Measurements from ENCODE around the gene CACNB4. TPM values are rescaled to one million over a fixed set of nuclear protein-coding genes. Genes with fewer than 3 reads are reported as not detected.

CACNB4 gene
- total and polyA plus RNA-seq, 10 donors, result 0.14 to 5.1 (median 1.6) TPM

DNA sequence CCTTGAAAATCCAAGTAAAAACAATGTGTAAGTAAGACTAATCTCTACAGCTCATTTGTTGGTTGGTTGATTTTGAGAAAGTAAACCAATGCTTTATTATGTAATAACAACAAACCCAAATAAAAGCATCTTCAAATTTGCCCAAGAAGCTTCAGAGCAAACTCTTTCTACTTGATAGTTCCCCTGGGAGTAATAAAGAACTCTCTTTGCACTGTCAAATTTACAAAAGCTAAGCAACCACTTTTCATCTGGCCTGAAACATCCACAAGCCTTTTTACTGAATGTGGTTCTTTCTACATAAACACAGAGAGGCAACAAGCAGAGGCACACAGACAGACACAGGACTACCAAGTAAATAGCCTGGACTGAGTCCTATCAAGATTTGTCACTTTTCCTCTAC is 28.8 kb upstream of the CACNB4 start:
- intact Hi-C loops (cut with DNase I; ENCODE audit: low total_unique reads), result no loop called here
- H3K4me1 ChIP-seq, result no peaks in the 10 kb centered on the region
- H3K9me3 ChIP-seq, result no peaks in the 10 kb centered on the region
- H3K4me3 ChIP-seq, result no peak overlapping the region
- TF ChIP-seq POLR2A (IDR thresholded peaks at IDR 0.05), result no peak
- TF ChIP-seq, protein P1, sequence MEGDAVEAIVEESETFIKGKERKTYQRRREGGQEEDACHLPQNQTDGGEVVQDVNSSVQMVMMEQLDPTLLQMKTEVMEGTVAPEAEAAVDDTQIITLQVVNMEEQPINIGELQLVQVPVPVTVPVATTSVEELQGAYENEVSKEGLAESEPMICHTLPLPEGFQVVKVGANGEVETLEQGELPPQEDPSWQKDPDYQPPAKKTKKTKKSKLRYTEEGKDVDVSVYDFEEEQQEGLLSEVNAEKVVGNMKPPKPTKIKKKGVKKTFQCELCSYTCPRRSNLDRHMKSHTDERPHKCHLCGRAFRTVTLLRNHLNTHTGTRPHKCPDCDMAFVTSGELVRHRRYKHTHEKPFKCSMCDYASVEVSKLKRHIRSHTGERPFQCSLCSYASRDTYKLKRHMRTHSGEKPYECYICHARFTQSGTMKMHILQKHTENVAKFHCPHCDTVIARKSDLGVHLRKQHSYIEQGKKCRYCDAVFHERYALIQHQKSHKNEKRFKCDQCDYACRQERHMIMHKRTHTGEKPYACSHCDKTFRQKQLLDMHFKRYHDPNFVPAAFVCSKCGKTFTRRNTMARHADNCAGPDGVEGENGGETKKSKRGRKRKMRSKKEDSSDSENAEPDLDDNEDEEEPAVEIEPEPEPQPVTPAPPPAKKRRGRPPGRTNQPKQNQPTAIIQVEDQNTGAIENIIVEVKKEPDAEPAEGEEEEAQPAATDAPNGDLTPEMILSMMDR (IDR thresholded peaks at IDR 0.05 in 8 of 11, conservative IDR thresholded peaks at IDR 0.05 in 3 of 11), result no peak
- TF ChIP-seq POLR2AphosphoS5 (IDR thresholded peaks at IDR 0.05), result no peak
- H3K36me3 ChIP-seq, result peaks cover 0 to 98% (median 38%) of the 10 kb centered on the region in 6 donors
- H3K27ac ChIP-seq, result no peak overlapping the region
- H3K27me3 ChIP-seq (replicated peaks in 1 of 7), result no peaks in the 10 kb centered on the region
- no peak for DNase-seq

DNA sequence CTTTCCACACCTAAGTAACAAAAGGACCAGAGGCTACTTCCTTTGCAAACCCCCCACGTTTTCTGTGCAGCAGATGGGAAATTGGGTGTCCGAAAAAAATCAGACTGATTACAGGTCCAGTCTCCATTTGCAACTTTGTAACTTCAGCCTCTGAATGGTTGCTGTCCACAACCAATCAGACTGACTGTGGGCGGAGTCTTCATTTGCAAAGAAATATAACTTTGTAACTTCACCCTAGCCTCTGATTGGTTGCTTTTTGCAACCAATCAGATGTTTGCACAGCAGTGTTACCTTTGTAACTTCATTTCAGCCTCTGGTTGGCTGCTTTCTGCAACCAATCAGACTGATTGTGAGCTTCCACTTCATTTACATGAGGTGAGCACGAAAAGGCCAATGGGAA is 27.8 kb upstream of the CACNB4 start:
- Histone ChIP-seq H3K9me3 (no peaks in the 10 kb centered on the region), H3K4me1 (no peaks in the 10 kb centered on the region), H3K27ac (no peak overlapping the region), H3K36me3 (peaks cover 0 to 98% (median 39%) of the 10 kb centered on the region in 6 donors), H3K4me3 (no peak overlapping the region), H3K27me3 (replicated peaks in 1 of 7) (no peaks in the 10 kb centered on the region)
- intact Hi-C loops (cut with DNase I; ENCODE audit: low total_unique reads), result no loop called here
- no peak for DNase-seq
- TF ChIP-seq, protein P1 (IDR thresholded peaks at IDR 0.05 in 8 of 11, conservative IDR thresholded peaks at IDR 0.05 in 3 of 11), result no peak
- TF ChIP-seq POLR2A (IDR thresholded peaks at IDR 0.05) (no peak), POLR2AphosphoS5 (IDR thresholded peaks at IDR 0.05) (no peak)
- WGBS, 5 donors, result 82 to 91% (median 87%) methylated on average over 4 of the region's 4 CpGs

DNA sequence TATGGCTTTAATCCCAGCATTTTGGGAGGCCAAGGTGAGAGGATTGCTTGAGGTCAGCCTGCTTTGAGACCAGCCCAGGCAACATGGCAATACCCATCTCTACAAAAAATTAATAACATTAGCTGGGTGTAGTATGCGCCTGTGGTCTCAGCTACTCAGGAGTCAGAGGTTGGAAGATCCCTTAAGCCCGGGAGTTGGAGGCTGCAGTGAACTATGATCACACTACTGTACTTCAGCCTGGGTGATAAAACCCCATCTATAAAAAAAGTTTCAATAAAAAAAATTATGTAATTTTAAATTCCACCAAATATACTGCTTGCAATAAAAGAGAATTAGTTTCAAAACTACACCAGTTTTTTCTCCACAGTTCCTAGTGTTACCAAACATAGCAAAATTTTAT is 23.3 kb upstream of the CACNB4 start:
- Histone ChIP-seq H3K4me1 (no peaks in the 10 kb centered on the region), H3K27me3 (replicated peaks in 1 of 7) (no peaks in the 10 kb centered on the region), H3K36me3 (peaks cover 0 to 83% (median 42%) of the 10 kb centered on the region in 6 donors), H3K4me3 (no peak overlapping the region), H3K9me3 (no peaks in the 10 kb centered on the region), H3K27ac (no peak overlapping the region)
- TF ChIP-seq, protein P1 (IDR thresholded peaks at IDR 0.05 in 8 of 11, conservative IDR thresholded peaks at IDR 0.05 in 3 of 11), result no peak
- no peak for TF ChIP-seq POLR2A (IDR thresholded peaks at IDR 0.05)
- no peak for TF ChIP-seq POLR2AphosphoS5 (IDR thresholded peaks at IDR 0.05)
- no peak for DNase-seq
- WGBS, 5 donors, result 91 to 98% (median 96%) methylated on average over 2 of the region's 2 CpGs
- intact Hi-C loops (cut with DNase I; ENCODE audit: low total_unique reads), result no loop called here

DNA sequence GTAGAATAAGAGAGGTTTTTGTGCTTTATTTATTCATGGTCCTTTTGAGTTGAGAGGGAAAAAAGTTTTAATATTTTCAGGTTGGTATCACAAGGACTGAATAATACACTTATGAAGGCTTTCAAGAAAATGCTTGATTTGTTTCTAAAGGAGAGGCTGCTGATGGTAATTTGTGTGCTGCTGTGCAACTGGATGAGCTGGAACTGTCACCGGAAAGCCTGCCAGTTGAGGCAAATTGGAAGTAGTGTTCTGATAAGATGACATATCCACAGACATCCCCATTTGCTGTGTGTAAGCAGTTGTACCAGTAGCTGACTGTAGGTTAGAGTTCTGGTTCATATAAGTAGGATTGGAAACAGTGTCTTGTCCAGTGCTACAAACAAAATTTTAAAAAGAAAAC is 21.6 kb upstream of the CACNB4 start:
- Histone ChIP-seq H3K4me1 (no peaks in the 10 kb centered on the region), H3K27ac (no peak overlapping the region), H3K9me3 (no peaks in the 10 kb centered on the region), H3K27me3 (replicated peaks in 1 of 7) (no peaks in the 10 kb centered on the region), H3K4me3 (no peak overlapping the region), H3K36me3 (peaks cover 0 to 78% (median 43%) of the 10 kb centered on the region in 6 donors)
- TF ChIP-seq, protein P1 (IDR thresholded peaks at IDR 0.05 in 8 of 11, conservative IDR thresholded peaks at IDR 0.05 in 3 of 11), result no peak
- TF ChIP-seq POLR2A (IDR thresholded peaks at IDR 0.05) (no peak), POLR2AphosphoS5 (IDR thresholded peaks at IDR 0.05) (no peak)
- intact Hi-C loops (cut with DNase I; ENCODE audit: low total_unique reads), result no loop called here
- WGBS, 5 donors, result 86 to 100% (median 98%) methylated on average over 1 of the region's 1 CpG
- DNase-seq, result no peak
